Heart left ventricle (tissue), 13 donors: ENCODE results near the gene PEAK1.

ENCODE experiments used
- CTCF ChIP-seq, 12 donors: fragments of 200-600 bp; sonication (generic) in 4 of 12; IDR thresholded peaks; one replicate each; pipeline versions ENCODE4 v1.5.0 to v1.8.0; 2018 to 2022; ENCODE audit warnings: antibody characterized with exemption in 12 of 12, mild to moderate bottlenecking in 5 of 12
- POLR2A ChIP-seq, 2 donors: fragments of 450-650 bp; IDR thresholded peaks; one replicate each; pipeline ENCODE4 v1.6.1; 2017; ENCODE audit warnings: antibody characterized with exemption in 2 of 2, mild to moderate bottlenecking in 2 of 2, moderate library complexity in 2 of 2
- donor health status: ischemic (EF 13 %, LVEDD 7.1; RV severe dilation, severe dysfunction).
- donor health status: DM: no; HTN: yes; CAD: no.
- donor health status: DM: no; HTN: no; CAD: no.
- donor health status: ischemic (EF 25% LVEDD 6.9; RV normal size, moderate dysfunction).
- donor health status: ischemic (EF 25% LVEDD 5.7; RV mildly dilated, moderate dysfunction).
- donor health status: ischemic (EF 35%, LVEDD 5.7; RV mildly dilated, moderate dysfunction).
- donor health status: nonischemic (EF 11% LVEDD 7.7; RV severe dilation, severe dysfunction).
- donor health status: DM: yes; HTN: yes; CAD: no.
- donor health status: PGD.
- donor health status: ischemic (EF 29% LVEDD 5.4; RV normal size, mild dysfunction).
- donor health status: nonischemic (EF 23%, LVEDD 6.1; RV moderate dilation, normal function).

- TF ChIP-seq CTCF (IDR thresholded peaks at IDR 0.05) = no peak
- TF ChIP-seq POLR2A (IDR thresholded peaks at IDR 0.05) = no peak
These were observed 126.8 kb downstream of the PEAK1 start for GRCh38 chr15:77292969-77293558.
